Omental fat pad (tissue), 4 donors: ENCODE results near the gene PCBP3. TPM values are rescaled to one million over a fixed set of nuclear protein-coding genes. Genes with fewer than 3 reads are reported as not detected.

Source experiments
- ATAC-seq: fragments of 150-250 bp; one replicate; pipeline ENCODE4 v1.9.1; 2016; ENCODE audit warnings: mild to moderate bottlenecking, moderate library complexity; ENCODE audit not compliant: low FRiP score
- DNase-seq: peaks from one replicate; pipeline ENCODE4 v3.0.0-alpha.2; 2019; ENCODE audit warnings: low spot score
- CTCF ChIP-seq, 3 donors: fragments of 450-650 bp; IDR thresholded peaks; one replicate each; pipeline ENCODE4 v1.5.1; 2016 to 2017; ENCODE audit warnings: antibody characterized with exemption in 3 of 3, mild to moderate bottlenecking in 3 of 3, moderate library complexity in 2 of 3
- total RNA-seq, 4 donors: library from RNA; depleted of rRNA; stranded (reverse); fragments of >200 nt; gene quantifications; one replicate each; pipeline ENCODE4 v1.1.0, GENCODE V29; 2016

Gene PCBP3
- total RNA-seq, 4 donors from 2014 or later, result 1.1 to 26.8 (median 14.8) TPM

- DNase-seq (no peak), ATAC-seq (no peak)
- no peak for TF ChIP-seq CTCF (IDR thresholded peaks at IDR 0.05)
These were observed 125.2 kb downstream of the PCBP3 start for GRCh38 chr21:45768740-45769048.

- DNase-seq (no peak), ATAC-seq (no peak)
- no peak for TF ChIP-seq CTCF (IDR thresholded peaks at IDR 0.05)
These were observed 125.8 kb downstream of the PCBP3 start for GRCh38 chr21:45769294-45769693.

GRCh38 chr21:45769896-45770295 lies 126.4 kb downstream of the PCBP3 start:
- no peak for TF ChIP-seq CTCF (IDR thresholded peaks at IDR 0.05)
- no peak for DNase-seq
- ATAC-seq, result no peak

GRCh38 chr21:45772180-45772579 lies 128.7 kb downstream of the PCBP3 start:
- TF ChIP-seq CTCF (IDR thresholded peaks at IDR 0.05), result no peak
- ATAC-seq (no peak), DNase-seq (no peak)

- no peak for TF ChIP-seq CTCF (IDR thresholded peaks at IDR 0.05)
- DNase-seq, result no peak
- no peak for ATAC-seq
These were observed 130.8 kb downstream of the PCBP3 start for GRCh38 chr21:45774291-45774690.

GRCh38 chr21:45776971-45777370 lies 133.4 kb downstream of the PCBP3 start:
- DNase-seq (no peak), ATAC-seq (no peak)
- no peak for TF ChIP-seq CTCF (IDR thresholded peaks at IDR 0.05)

GRCh38 chr21:45778686-45779085 lies 135.2 kb downstream of the PCBP3 start:
- ATAC-seq (no peak), DNase-seq (no peak)
- TF ChIP-seq CTCF (IDR thresholded peaks at IDR 0.05), result no peak
